OCI-LY1 (cell line): Measurements from ENCODE around the gene RAPGEF6.
"Not testable (repeated sequence)": the region's sequence is repeated elsewhere in the genome, so short reads cannot be mapped to it uniquely, and the experiment has no call there.

ENCODE experiments used
- H2AFZ ChIP-seq: fragments of 200-600 bp; sonication (generic), shearing (Covaris generic); 2 replicates; pipeline ENCODE4 v1.6.0; 2014; ENCODE audit warnings: antibody characterized with exemption, mild to moderate bottlenecking, low read length
- H3F3A ChIP-seq: fragments of 200-600 bp; sonication (generic), shearing (Covaris generic); 2 replicates; pipeline ENCODE4 v1.6.0; 2014; ENCODE audit warnings: mild to moderate bottlenecking, antibody characterized with exemption, low read length, moderate library complexity; ENCODE audit not compliant: insufficient read depth
- H3K27ac ChIP-seq: fragments of 200-600 bp; sonication (generic); 2 replicates; pipeline ENCODE4 v1.5.1; 2014; ENCODE audit warnings: low read length, mixed run types, mild to moderate bottlenecking, low read depth; ENCODE audit not compliant: poor library complexity, severe bottlenecking
- H3K27me3 ChIP-seq: fragments of 200-600 bp; sonication (generic); 2 replicates; pipeline ENCODE4 v1.6.0; 2014; ENCODE audit warnings: antibody characterized with exemption, mild to moderate bottlenecking, low read length, moderate library complexity; ENCODE audit not compliant: insufficient read depth
- H3K36me3 ChIP-seq: fragments of 200-600 bp; sonication (generic); 2 replicates; pipeline ENCODE4 v1.6.1; 2014; ENCODE audit warnings: mild to moderate bottlenecking, antibody characterized with exemption, low read length, moderate library complexity, mixed read lengths; ENCODE audit not compliant: insufficient read depth
- H3K4me1 ChIP-seq: fragments of 200-600 bp; sonication (generic); 2 replicates; pipeline ENCODE4 v1.5.1; 2014; ENCODE audit warnings: mild to moderate bottlenecking, low read length, moderate library complexity; ENCODE audit not compliant: insufficient read depth, severe bottlenecking
- H3K4me2 ChIP-seq: fragments of 200-600 bp; sonication (generic), shearing (Covaris generic); 2 replicates; pipeline ENCODE4 v1.6.1; 2014; ENCODE audit warnings: low read length
- H3K4me3 ChIP-seq: fragments of 200-600 bp; sonication (generic); 2 replicates; pipeline ENCODE4 v1.5.1; 2014; ENCODE audit warnings: low read length, low read depth, mild to moderate bottlenecking, mixed read lengths; ENCODE audit not compliant: poor library complexity, severe bottlenecking
- H3K79me2 ChIP-seq: fragments of 200-600 bp; shearing (Covaris generic); 2 replicates; pipeline ENCODE4 v1.6.1; 2016; ENCODE audit warnings: mixed run types, low read length, mixed read lengths; ENCODE audit not compliant: insufficient read depth
- H3K9ac ChIP-seq: fragments of 200-600 bp; sonication (generic), shearing (Covaris generic); 2 replicates; pipeline ENCODE4 v1.6.1; 2014; ENCODE audit warnings: mild to moderate bottlenecking, low read length, mixed read lengths
- H3K9me2 ChIP-seq: fragments of 200-600 bp; sonication (generic), shearing (Covaris generic); 2 replicates; pipeline ENCODE4 v1.6.1; 2014; ENCODE audit warnings: low read depth, mild to moderate bottlenecking, low read length, mixed read lengths
- H3K9me3 ChIP-seq: fragments of 200-600 bp; shearing (Covaris generic); 2 replicates; pipeline ENCODE4 v1.6.1; 2014; ENCODE audit warnings: low read length, mixed read lengths
- H4K20me1 ChIP-seq: fragments of 200-600 bp; sonication (generic), shearing (Covaris generic); 2 replicates; pipeline ENCODE4 v1.6.0; 2016; ENCODE audit warnings: mild to moderate bottlenecking, low read length; ENCODE audit not compliant: insufficient read depth
- CTCF ChIP-seq: fragments of 200-600 bp; sonication (generic), shearing (Covaris generic); IDR thresholded peaks from 2 replicates; pipeline ENCODE4 v1.5.1; 2017; ENCODE audit warnings: mild to moderate bottlenecking, antibody characterized with exemption, low read length, moderate library complexity, mixed read lengths
- EZH2 ChIP-seq: fragments of 200-600 bp; sonication (generic), shearing (Covaris generic); IDR thresholded peaks from 2 replicates; pipeline ENCODE4 v1.8.0; 2017; ENCODE audit warnings: borderline replicate concordance, mixed run types, mild to moderate bottlenecking, antibody characterized with exemption, low read length, moderate library complexity, mixed read lengths

Gene RAPGEF6

DNA sequence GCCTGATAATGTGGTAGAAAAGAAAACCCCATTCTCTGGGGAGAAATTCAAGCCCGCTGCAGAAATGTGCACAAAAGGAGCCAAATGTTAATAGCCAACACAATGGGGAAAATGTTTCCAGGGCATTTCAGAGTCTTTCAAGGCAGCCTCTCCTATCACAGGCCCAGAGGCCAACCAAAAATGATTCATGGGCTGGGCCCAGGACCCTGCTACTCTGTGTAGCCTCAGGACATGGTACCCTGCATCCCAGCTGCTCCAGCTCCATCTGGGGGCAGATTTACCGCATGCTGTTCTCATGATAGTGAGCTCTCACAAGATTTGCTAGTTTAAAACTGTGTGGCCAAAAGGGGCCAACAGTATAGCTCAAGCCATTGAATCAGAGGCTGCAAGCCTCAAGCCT lies 41.1 kb downstream of the RAPGEF6 start:
- Histone ChIP-seq H3K27me3 (no peaks in the 10 kb centered on the region), H2AFZ (no peak overlapping the region), H3F3A (no peaks in the 10 kb centered on the region), H4K20me1 (no peaks in the 10 kb centered on the region), H3K9me3 (peaks cover 10% of the 10 kb centered on the region; the same call in 1 of the 2 replicates), H3K9ac (no peak overlapping the region), H3K9me2 (no peaks in the 10 kb centered on the region), H3K4me3 (no peak overlapping the region), H3K36me3 (peaks cover 55% of the 10 kb centered on the region), H3K79me2 (peaks cover 34% of the 10 kb centered on the region), H3K27ac (no peak overlapping the region), H3K4me2 (no peak overlapping the region), H3K4me1 (no peaks in the 10 kb centered on the region)
- TF ChIP-seq CTCF (no peak), EZH2 (no peak)

- Histone ChIP-seq H3K36me3 (peaks cover 55% of the 10 kb centered on the region), H3K79me2 (peaks cover 30% of the 10 kb centered on the region)
- H3K4me1 ChIP-seq, H2AFZ ChIP-seq, H3K27ac ChIP-seq, H3K9me2 ChIP-seq, H3F3A ChIP-seq, H3K4me3 ChIP-seq, H3K9me3 ChIP-seq, H3K9ac ChIP-seq, H4K20me1 ChIP-seq, H3K27me3 ChIP-seq, H3K4me2 ChIP-seq: not testable (repeated sequence)
Observed at GRCh38 chr5:131593436-131593835, 41.6 kb downstream of the RAPGEF6 start.

DNA sequence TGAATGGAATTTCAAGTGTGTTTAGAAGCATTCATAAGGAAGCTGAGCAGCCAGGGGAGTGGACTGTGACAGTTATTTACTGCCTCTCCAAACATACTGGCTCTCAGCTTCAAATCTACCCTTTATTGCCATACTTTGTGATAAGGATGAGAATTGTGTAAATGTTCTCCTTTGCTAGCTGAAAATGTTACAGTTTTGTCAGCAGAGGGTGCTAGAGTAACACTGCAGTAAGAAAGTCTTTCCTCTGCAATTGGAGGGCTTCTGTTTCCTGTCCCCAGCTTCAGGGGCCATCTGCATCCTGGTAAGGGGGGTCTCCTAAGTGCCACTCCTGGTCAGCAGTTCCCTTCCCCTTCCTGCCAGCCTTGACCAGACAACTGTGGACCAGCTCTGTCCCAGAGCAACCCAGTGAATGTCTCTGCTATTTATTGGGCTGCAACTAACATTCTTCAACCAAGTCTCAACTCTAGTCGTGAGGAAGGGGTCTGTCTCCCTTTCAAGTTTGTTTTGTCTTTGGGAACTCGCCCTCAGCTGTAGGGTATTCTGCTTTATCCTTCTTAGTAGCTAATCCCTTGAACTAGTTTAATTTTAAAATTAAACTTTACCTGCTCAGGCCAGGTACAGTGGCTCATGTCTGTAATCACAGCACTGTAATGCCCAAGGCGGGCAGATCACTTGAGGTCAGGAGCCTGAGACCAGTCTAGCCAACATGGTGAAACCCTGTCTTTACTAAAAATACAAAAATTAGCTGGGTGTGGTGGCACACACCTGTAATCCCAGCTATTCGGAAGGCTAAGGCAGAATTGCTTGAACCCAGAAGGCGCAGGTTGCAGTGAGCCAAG lies 45.3 kb downstream of the RAPGEF6 start:
- no peaks in the 10 kb centered on the region for H3K9me2 ChIP-seq
- H3K9me3 ChIP-seq: no peaks in the 10 kb centered on the region
- H3K27me3 ChIP-seq: no peaks in the 10 kb centered on the region
- peaks cover 22% of the 10 kb centered on the region for H3K79me2 ChIP-seq
- H3K9ac ChIP-seq: no peak overlapping the region
- TF ChIP-seq CTCF (peak; percentile 88), EZH2 (no peak)
- H3K4me2 ChIP-seq: no peak overlapping the region
- H3K4me3 ChIP-seq: no peak overlapping the region
- H3K4me1 ChIP-seq: no peaks in the 10 kb centered on the region
- peaks cover 38% of the 10 kb centered on the region for H3K36me3 ChIP-seq
- H3F3A ChIP-seq: no peaks in the 10 kb centered on the region
- H3K27ac ChIP-seq: no peak overlapping the region
- no peak overlapping the region for H2AFZ ChIP-seq
- no peaks in the 10 kb centered on the region for H4K20me1 ChIP-seq

DNA sequence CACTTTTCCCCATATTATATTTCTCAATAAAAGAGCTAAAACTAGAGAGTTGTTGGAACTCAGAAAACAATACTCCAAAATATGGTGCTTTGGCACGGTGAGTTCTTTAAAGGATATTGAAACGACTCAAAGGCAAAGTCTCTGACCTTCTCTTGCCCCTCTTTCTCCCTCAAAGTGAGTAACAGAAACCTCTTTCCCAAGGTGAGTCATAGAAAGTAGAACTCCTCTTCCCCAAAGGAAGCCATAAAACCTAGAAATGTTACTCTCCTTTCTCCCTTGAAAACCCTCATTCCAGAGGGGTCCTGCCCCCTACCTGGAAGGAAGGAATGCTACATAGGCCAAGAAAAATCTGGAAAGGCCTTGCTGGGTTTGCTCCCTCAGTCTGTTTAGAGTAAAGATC lies 47.5 kb downstream of the RAPGEF6 start:
- H3F3A ChIP-seq: no peaks in the 10 kb centered on the region
- peaks cover 50% of the 10 kb centered on the region for H3K36me3 ChIP-seq
- no peak overlapping the region for H3K4me2 ChIP-seq
- no peak overlapping the region for H3K9ac ChIP-seq
- H2AFZ ChIP-seq: no peak overlapping the region
- no peak for TF ChIP-seq CTCF
- no peak for TF ChIP-seq EZH2
- H3K4me1 ChIP-seq: no peaks in the 10 kb centered on the region
- H3K27ac ChIP-seq: no peak overlapping the region
- 0 out of 2 replicates have a peak, but pooled peaks cover 3% of the 10 kb centered on the region for H3K9me3 ChIP-seq
- no peak overlapping the region for H3K4me3 ChIP-seq
- H3K27me3 ChIP-seq: no peaks in the 10 kb centered on the region
- no peaks in the 10 kb centered on the region for H3K9me2 ChIP-seq
- peaks cover 37% of the 10 kb centered on the region for H3K79me2 ChIP-seq
- no peaks in the 10 kb centered on the region for H4K20me1 ChIP-seq
